ENCODE measurements around the gene UTRN. TPM values are rescaled to one million over a fixed set of nuclear protein-coding genes. Genes with fewer than 3 reads are reported as not detected.

Gene UTRN
- total and polyA plus RNA-seq, 2 experiments from 2014 or later: 53.9 to 121 TPM

DNA sequence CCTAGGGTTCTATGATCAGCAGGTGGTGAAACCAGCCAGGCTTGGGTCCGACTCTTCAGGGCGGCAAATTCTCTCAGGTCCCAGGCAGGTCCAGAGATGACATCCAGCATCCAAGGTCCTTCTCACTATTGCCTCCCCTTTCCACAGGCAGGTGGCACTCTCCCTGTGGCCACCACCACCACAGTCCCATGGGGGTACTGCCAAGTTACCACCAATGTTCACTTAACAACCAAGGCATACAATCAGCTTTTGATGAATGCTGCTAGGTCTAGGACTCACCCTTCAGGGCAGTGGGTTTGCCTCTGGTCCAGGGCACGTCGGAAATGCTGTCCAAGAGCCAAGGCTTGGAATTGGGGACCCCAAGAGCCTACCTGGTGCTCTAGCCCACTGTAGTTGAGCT is 40.4 kb upstream of the UTRN start:
- Histone ChIP-seq H3K27me3 (ENCODE audit: insufficient read depth) (no peaks in the 10 kb centered on the region), H3K36me3 (ENCODE audit: insufficient read depth) (no peaks in the 10 kb centered on the region), H3K9me2 (ENCODE audit: insufficient read depth) (no peaks in the 10 kb centered on the region), H3K4me1 (ENCODE audit: insufficient read depth) (peaks cover 3% of the 10 kb centered on the region; the same call in 1 of the 2 replicates), H3K27ac (ENCODE audit: low read depth) (no peak overlapping the region), H4K20me1 (replicated peaks; ENCODE audit: insufficient read depth) (no peaks in the 10 kb centered on the region), H3K79me2 (replicated peaks; ENCODE audit: insufficient read depth) (no peaks in the 10 kb centered on the region), H3K4me2 (no peak overlapping the region), H3F3A (replicated peaks; ENCODE audit: low read depth) (no peaks in the 10 kb centered on the region), H2AFZ (no peak overlapping the region), H3K4me3 (no peak overlapping the region)
- Mint-ChIP-seq H3K4me1 (peaks cover 7% of the 10 kb centered on the region; the same call in 2 of the 3 replicates), H3K4me3 (no peak overlapping the region), H3K9me3 (no peaks in the 10 kb centered on the region), H3K27me3 (ENCODE audit: insufficient read depth, low read depth, poor library complexity) (peaks cover 2% of the 10 kb centered on the region), H3K36me3 (ENCODE audit: low read depth) (no peaks in the 10 kb centered on the region; the same call in 2 of the 3 replicates), H3K27ac (no peak overlapping the region)
- TF ChIP-seq CREB1 (CRISPR knock-in tag; IDR thresholded peaks at IDR 0.05; ENCODE audit: low read depth) (no peak), POLR2AphosphoS5 (IDR thresholded peaks at IDR 0.05; ENCODE audit: low read depth) (no peak)
- TF ChIP-seq, protein P1, sequence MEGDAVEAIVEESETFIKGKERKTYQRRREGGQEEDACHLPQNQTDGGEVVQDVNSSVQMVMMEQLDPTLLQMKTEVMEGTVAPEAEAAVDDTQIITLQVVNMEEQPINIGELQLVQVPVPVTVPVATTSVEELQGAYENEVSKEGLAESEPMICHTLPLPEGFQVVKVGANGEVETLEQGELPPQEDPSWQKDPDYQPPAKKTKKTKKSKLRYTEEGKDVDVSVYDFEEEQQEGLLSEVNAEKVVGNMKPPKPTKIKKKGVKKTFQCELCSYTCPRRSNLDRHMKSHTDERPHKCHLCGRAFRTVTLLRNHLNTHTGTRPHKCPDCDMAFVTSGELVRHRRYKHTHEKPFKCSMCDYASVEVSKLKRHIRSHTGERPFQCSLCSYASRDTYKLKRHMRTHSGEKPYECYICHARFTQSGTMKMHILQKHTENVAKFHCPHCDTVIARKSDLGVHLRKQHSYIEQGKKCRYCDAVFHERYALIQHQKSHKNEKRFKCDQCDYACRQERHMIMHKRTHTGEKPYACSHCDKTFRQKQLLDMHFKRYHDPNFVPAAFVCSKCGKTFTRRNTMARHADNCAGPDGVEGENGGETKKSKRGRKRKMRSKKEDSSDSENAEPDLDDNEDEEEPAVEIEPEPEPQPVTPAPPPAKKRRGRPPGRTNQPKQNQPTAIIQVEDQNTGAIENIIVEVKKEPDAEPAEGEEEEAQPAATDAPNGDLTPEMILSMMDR (conservative IDR thresholded peaks at IDR 0.05; ENCODE audit: low read depth in 2 of 2): peak; percentile 14 to 60; a peak in 2 of 4 replicates
- ATAC-seq: peak; percentile 24; the same call in 1 of the 3 replicates
- no peak for DNase-seq (ENCODE audit: low spot score)

DNA sequence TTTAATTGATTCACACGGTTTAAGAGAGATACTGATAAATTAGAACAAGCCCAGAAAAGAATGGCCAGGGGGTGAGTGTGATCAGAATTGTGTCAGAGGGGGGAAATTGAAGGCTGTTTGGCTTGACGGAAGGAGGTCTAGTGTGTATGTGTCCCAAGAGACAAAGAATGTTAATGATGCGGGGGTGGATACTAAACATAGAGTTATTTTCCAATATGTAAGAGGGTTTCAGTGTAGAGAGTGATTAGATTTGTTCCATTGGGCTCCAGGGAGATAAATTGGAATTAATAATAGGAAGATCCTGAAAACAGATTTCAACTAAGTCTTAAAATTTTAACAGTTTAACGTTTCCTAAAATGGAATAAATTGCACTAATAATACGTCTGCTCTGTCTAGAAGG is 38.1 kb upstream of the UTRN start:
- ATAC-seq (no peak), DNase-seq (ENCODE audit: low spot score) (no peak)
- Mint-ChIP-seq H3K36me3 (ENCODE audit: low read depth) (peaks cover 4% of the 10 kb centered on the region; the same call in 1 of the 3 replicates), H3K9me3 (no peaks in the 10 kb centered on the region), H3K4me3 (no peak overlapping the region), H3K27ac (no peak overlapping the region), H3K4me1 (peaks cover 8% of the 10 kb centered on the region; the same call in 2 of the 3 replicates), H3K27me3 (ENCODE audit: insufficient read depth, low read depth, poor library complexity) (peaks cover 3% of the 10 kb centered on the region)
- Histone ChIP-seq H3K27ac (ENCODE audit: low read depth) (no peak overlapping the region), H3K9me2 (ENCODE audit: insufficient read depth) (no peaks in the 10 kb centered on the region), H3F3A (replicated peaks; ENCODE audit: low read depth) (no peaks in the 10 kb centered on the region), H3K4me3 (no peak overlapping the region), H4K20me1 (replicated peaks; ENCODE audit: insufficient read depth) (no peaks in the 10 kb centered on the region), H3K4me1 (ENCODE audit: insufficient read depth) (peaks cover 3% of the 10 kb centered on the region; the same call in 1 of the 2 replicates), H3K4me2 (no peak overlapping the region), H3K79me2 (replicated peaks; ENCODE audit: insufficient read depth) (no peaks in the 10 kb centered on the region), H3K27me3 (ENCODE audit: insufficient read depth) (no peaks in the 10 kb centered on the region), H2AFZ (peak overlapping the region; percentile 12; the same call in 1 of the 2 replicates), H3K36me3 (ENCODE audit: insufficient read depth) (no peaks in the 10 kb centered on the region)
- TF ChIP-seq, protein P2, sequence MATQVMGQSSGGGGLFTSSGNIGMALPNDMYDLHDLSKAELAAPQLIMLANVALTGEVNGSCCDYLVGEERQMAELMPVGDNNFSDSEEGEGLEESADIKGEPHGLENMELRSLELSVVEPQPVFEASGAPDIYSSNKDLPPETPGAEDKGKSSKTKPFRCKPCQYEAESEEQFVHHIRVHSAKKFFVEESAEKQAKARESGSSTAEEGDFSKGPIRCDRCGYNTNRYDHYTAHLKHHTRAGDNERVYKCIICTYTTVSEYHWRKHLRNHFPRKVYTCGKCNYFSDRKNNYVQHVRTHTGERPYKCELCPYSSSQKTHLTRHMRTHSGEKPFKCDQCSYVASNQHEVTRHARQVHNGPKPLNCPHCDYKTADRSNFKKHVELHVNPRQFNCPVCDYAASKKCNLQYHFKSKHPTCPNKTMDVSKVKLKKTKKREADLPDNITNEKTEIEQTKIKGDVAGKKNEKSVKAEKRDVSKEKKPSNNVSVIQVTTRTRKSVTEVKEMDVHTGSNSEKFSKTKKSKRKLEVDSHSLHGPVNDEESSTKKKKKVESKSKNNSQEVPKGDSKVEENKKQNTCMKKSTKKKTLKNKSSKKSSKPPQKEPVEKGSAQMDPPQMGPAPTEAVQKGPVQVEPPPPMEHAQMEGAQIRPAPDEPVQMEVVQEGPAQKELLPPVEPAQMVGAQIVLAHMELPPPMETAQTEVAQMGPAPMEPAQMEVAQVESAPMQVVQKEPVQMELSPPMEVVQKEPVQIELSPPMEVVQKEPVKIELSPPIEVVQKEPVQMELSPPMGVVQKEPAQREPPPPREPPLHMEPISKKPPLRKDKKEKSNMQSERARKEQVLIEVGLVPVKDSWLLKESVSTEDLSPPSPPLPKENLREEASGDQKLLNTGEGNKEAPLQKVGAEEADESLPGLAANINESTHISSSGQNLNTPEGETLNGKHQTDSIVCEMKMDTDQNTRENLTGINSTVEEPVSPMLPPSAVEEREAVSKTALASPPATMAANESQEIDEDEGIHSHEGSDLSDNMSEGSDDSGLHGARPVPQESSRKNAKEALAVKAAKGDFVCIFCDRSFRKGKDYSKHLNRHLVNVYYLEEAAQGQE (IDR thresholded peaks at IDR 0.05; ENCODE audit: unreplicated experiment): no peak
- TF ChIP-seq JUNB (IDR thresholded peaks at IDR 0.05; ENCODE audit: unreplicated experiment) (no peak), EZH2phosphoT487 (IDR thresholded peaks at IDR 0.05; ENCODE audit: unreplicated experiment) (no peak), CREB1 (CRISPR knock-in tag; IDR thresholded peaks at IDR 0.05; ENCODE audit: low read depth) (no peak), ZNF331 (CRISPR knock-in tag; IDR thresholded peaks at IDR 0.05; ENCODE audit: low read depth) (no peak), ZNF114 (CRISPR knock-in tag; IDR thresholded peaks at IDR 0.05) (no peak), STAT1 (IDR thresholded peaks at IDR 0.05; ENCODE audit: unreplicated experiment) (no peak), EZH2 (IDR thresholded peaks at IDR 0.05; ENCODE audit: low read depth, unreplicated experiment) (no peak)
- TF ChIP-seq, protein P3, sequence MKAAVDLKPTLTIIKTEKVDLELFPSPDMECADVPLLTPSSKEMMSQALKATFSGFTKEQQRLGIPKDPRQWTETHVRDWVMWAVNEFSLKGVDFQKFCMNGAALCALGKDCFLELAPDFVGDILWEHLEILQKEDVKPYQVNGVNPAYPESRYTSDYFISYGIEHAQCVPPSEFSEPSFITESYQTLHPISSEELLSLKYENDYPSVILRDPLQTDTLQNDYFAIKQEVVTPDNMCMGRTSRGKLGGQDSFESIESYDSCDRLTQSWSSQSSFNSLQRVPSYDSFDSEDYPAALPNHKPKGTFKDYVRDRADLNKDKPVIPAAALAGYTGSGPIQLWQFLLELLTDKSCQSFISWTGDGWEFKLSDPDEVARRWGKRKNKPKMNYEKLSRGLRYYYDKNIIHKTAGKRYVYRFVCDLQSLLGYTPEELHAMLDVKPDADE (IDR thresholded peaks at IDR 0.05): no peak
- TF ChIP-seq, protein P1 (conservative IDR thresholded peaks at IDR 0.05; ENCODE audit: low read depth in 2 of 2): no peak

Data from GM23338 (cell line).